ENCODE data around the gene ADSS2.

GRCh38 chr1:244444854-244445253, 6.9 kb downstream of the ADSS2 start:
- no peak for TF ChIP-seq NRF1 (IDR thresholded peaks at IDR 0.05; ENCODE audit: low read depth, low read length)
- no peak for TF ChIP-seq CTCF (IDR thresholded peaks at IDR 0.05)
- TF ChIP-seq REST (IDR thresholded peaks at IDR 0.05; ENCODE audit: low read depth, low read length), result no peak
- no peak for TF ChIP-seq RAD21 (IDR thresholded peaks at IDR 0.05; ENCODE audit: low read length)
- no peak for TF ChIP-seq MXI1 (IDR thresholded peaks at IDR 0.05; ENCODE audit: low read depth, low read length)
- no peak for TF ChIP-seq SIN3A (IDR thresholded peaks at IDR 0.05; ENCODE audit: borderline replicate concordance, low read depth, low read length)
- no peak for TF ChIP-seq EZH2phosphoT487 (IDR thresholded peaks at IDR 0.05; ENCODE audit: borderline replicate concordance, low read depth)
- no peak for TF ChIP-seq JUND (IDR thresholded peaks at IDR 0.05)
- no peak for TF ChIP-seq MAX (IDR thresholded peaks at IDR 0.05; ENCODE audit: low read depth)
- no peak for TF ChIP-seq YY1 (IDR thresholded peaks at IDR 0.05; ENCODE audit: low read depth)
